ENCODE results near the gene KCNS3. TPM values are rescaled to one million over a fixed set of nuclear protein-coding genes. Genes with fewer than 3 reads are reported as not detected.

Gene KCNS3
- total and polyA plus RNA-seq, 2 of the 4 experiments (the other 2 are of a cell fraction): 2.9 to 4.3 TPM

GRCh38 chr2:17936599-17936998 is 58.1 kb downstream of the KCNS3 start:
- no peak overlapping the region for H2AK9ac ChIP-seq (replicated peaks; ENCODE audit: low read depth, low read length, poor library complexity)
- H3K9me1 ChIP-seq (ENCODE audit: insufficient read depth, low read length): peaks cover 6% of the 10 kb centered on the region; the same call in 1 of the 2 replicates
- CTCF ChIA-PET: no interaction called here
- H3K4me3 ChIP-seq (ENCODE audit: insufficient read depth, low read depth, low read length): no peak overlapping the region
- H2BK20ac ChIP-seq (ENCODE audit: low read depth, low read length): no peak overlapping the region
- no peak overlapping the region for H3K27ac ChIP-seq (ENCODE audit: insufficient read depth, low read length)
- H3K23ac ChIP-seq (ENCODE audit: low read depth, low read length): no peak overlapping the region
- H2BK5ac ChIP-seq (ENCODE audit: low read depth, low read length, poor library complexity, severe bottlenecking): peak overlapping the region; percentile 23
- H3K56ac ChIP-seq (ENCODE audit: extremely low read depth, insufficient read depth, low read length): no peak overlapping the region
- DNase-seq (no peak), ATAC-seq (ENCODE audit: low read depth) (no peak)
- H3K9ac ChIP-seq (ENCODE audit: low read depth, low read length): no peak overlapping the region
- H4K20me1 ChIP-seq (ENCODE audit: insufficient read depth, low read length): no peaks in the 10 kb centered on the region
- in situ Hi-C loops (cut with MboI; ENCODE audit: low sequenced_read_pairs) (no loop called here), dilution Hi-C loops (cut with HindIII; ENCODE audit: low sequenced_read_pairs, unreplicated experiment) (no loop called here), intact Hi-C loops (cut with micrococcal nuclease) (no loop called here)
- H4K8ac ChIP-seq (ENCODE audit: low read depth in 2 of 2, low read length in 2 of 2): no peak overlapping the region
- H3K9me3 ChIP-seq (ENCODE audit: control insufficient read depth, insufficient read depth, low read length): peaks cover 3% of the 10 kb centered on the region; the same call in 1 of the 2 replicates
- no peak overlapping the region for H3K4me2 ChIP-seq (ENCODE audit: low read depth, low read length)
- H2AFZ ChIP-seq (replicated peaks; ENCODE audit: low read length, poor library complexity): no peak overlapping the region
- no CpG with 5 or more reads among the region's 1 CpG for WGBS, 2 experiments (ENCODE audit: extremely low coverage in 2 of 2, insufficient read length in 1 of 2)
- no TSS peak for BruUV-seq (replicated peaks)
- peaks cover 0 to 4% of the 10 kb centered on the region in 2 experiments; a peak in 1 of 4 replicates for H3K79me1 ChIP-seq (ENCODE audit: low read depth in 1 of 2, low read length in 2 of 2)
- no peak overlapping the region for H2AK5ac ChIP-seq (ENCODE audit: low read depth, low read length)
- H3K36me3 ChIP-seq (ENCODE audit: control insufficient read depth, insufficient read depth, low read length): no peaks in the 10 kb centered on the region
- H3K4me1 ChIP-seq (ENCODE audit: control insufficient read depth, insufficient read depth, low read length): peaks cover 11% of the 10 kb centered on the region; the same call in 1 of the 2 replicates
- no peak overlapping the region for H3K4ac ChIP-seq (ENCODE audit: low read depth, low read length)
- peak overlapping the region; percentile 31; the same call in 1 of the 2 replicates for H3K18ac ChIP-seq (ENCODE audit: low read depth, low read length)
- no peak overlapping the region for H3K14ac ChIP-seq (replicated peaks; ENCODE audit: low read depth, low read length)
- POLR2A ChIA-PET (ENCODE audit: unreplicated experiment): no interaction called here
- H3K27me3 ChIP-seq (ENCODE audit: control insufficient read depth, insufficient read depth, low read length): no peaks in the 10 kb centered on the region
- TF ChIP-seq MAZ (IDR thresholded peaks at IDR 0.05; ENCODE audit: borderline replicate concordance, low read depth, low read length) (no peak), RAD21 (IDR thresholded peaks at IDR 0.05; ENCODE audit: low read length) (no peak), RCOR1 (IDR thresholded peaks at IDR 0.05; ENCODE audit: insufficient replicate concordance, low read length) (no peak), BHLHE40 (IDR thresholded peaks at IDR 0.05; ENCODE audit: low read depth, low read length) (no peak), FOS (IDR thresholded peaks at IDR 0.05; ENCODE audit: low read depth, low read length) (no peak), NFE2L2 (IDR thresholded peaks at IDR 0.05; ENCODE audit: low read depth, low read length) (no peak), SMC3 (IDR thresholded peaks at IDR 0.05; ENCODE audit: low read depth, low read length) (no peak), RFX5 (IDR thresholded peaks at IDR 0.05; ENCODE audit: low read depth, low read length) (no peak), CEBPB (IDR thresholded peaks at IDR 0.05; ENCODE audit: low read depth, low read length) (no peak), MXI1 (IDR thresholded peaks at IDR 0.05; ENCODE audit: borderline replicate concordance, low read depth, low read length) (no peak), MAFK (IDR thresholded peaks at IDR 0.05; ENCODE audit: low read depth, low read length) (no peak), POLR2A (IDR thresholded peaks at IDR 0.05; ENCODE audit: low read depth, low read length) (no peak), CHD1 (IDR thresholded peaks at IDR 0.05; ENCODE audit: low read depth, low read length) (no peak)
- TF ChIP-seq, protein P1, sequence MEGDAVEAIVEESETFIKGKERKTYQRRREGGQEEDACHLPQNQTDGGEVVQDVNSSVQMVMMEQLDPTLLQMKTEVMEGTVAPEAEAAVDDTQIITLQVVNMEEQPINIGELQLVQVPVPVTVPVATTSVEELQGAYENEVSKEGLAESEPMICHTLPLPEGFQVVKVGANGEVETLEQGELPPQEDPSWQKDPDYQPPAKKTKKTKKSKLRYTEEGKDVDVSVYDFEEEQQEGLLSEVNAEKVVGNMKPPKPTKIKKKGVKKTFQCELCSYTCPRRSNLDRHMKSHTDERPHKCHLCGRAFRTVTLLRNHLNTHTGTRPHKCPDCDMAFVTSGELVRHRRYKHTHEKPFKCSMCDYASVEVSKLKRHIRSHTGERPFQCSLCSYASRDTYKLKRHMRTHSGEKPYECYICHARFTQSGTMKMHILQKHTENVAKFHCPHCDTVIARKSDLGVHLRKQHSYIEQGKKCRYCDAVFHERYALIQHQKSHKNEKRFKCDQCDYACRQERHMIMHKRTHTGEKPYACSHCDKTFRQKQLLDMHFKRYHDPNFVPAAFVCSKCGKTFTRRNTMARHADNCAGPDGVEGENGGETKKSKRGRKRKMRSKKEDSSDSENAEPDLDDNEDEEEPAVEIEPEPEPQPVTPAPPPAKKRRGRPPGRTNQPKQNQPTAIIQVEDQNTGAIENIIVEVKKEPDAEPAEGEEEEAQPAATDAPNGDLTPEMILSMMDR (conservative IDR thresholded peaks at IDR 0.05; ENCODE audit: low read depth, low read length): no peak
- TF ChIP-seq, protein P2, sequence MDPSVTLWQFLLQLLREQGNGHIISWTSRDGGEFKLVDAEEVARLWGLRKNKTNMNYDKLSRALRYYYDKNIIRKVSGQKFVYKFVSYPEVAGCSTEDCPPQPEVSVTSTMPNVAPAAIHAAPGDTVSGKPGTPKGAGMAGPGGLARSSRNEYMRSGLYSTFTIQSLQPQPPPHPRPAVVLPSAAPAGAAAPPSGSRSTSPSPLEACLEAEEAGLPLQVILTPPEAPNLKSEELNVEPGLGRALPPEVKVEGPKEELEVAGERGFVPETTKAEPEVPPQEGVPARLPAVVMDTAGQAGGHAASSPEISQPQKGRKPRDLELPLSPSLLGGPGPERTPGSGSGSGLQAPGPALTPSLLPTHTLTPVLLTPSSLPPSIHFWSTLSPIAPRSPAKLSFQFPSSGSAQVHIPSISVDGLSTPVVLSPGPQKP (IDR thresholded peaks at IDR 0.05; ENCODE audit: borderline replicate concordance, low read depth, low read length): no peak
- TF ChIP-seq, protein P3, sequence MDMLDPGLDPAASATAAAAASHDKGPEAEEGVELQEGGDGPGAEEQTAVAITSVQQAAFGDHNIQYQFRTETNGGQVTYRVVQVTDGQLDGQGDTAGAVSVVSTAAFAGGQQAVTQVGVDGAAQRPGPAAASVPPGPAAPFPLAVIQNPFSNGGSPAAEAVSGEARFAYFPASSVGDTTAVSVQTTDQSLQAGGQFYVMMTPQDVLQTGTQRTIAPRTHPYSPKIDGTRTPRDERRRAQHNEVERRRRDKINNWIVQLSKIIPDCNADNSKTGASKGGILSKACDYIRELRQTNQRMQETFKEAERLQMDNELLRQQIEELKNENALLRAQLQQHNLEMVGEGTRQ (IDR thresholded peaks at IDR 0.05; ENCODE audit: low read depth, low read length): no peak
- H4K91ac ChIP-seq (ENCODE audit: insufficient read depth, low read depth, low read length): no peak overlapping the region
- H2BK120ac ChIP-seq (ENCODE audit: low read depth, low read length): no peak overlapping the region
- no peak overlapping the region for H4K5ac ChIP-seq (ENCODE audit: low read depth, low read length)
- H2BK15ac ChIP-seq (ENCODE audit: low read depth, low read length): no peak overlapping the region

All from IMR-90 (cell line).